ENCODE data around the gene ZBTB38. TPM values are rescaled to one million over a fixed set of nuclear protein-coding genes. Genes with fewer than 3 reads are reported as not detected.
A peak's percentile ranks its signal among the peaks of the same experiment; 100 is the strongest.

The ZBTB38 gene
- total RNA-seq, 1 donor from 2014 or later: 25.8 TPM

DNA sequence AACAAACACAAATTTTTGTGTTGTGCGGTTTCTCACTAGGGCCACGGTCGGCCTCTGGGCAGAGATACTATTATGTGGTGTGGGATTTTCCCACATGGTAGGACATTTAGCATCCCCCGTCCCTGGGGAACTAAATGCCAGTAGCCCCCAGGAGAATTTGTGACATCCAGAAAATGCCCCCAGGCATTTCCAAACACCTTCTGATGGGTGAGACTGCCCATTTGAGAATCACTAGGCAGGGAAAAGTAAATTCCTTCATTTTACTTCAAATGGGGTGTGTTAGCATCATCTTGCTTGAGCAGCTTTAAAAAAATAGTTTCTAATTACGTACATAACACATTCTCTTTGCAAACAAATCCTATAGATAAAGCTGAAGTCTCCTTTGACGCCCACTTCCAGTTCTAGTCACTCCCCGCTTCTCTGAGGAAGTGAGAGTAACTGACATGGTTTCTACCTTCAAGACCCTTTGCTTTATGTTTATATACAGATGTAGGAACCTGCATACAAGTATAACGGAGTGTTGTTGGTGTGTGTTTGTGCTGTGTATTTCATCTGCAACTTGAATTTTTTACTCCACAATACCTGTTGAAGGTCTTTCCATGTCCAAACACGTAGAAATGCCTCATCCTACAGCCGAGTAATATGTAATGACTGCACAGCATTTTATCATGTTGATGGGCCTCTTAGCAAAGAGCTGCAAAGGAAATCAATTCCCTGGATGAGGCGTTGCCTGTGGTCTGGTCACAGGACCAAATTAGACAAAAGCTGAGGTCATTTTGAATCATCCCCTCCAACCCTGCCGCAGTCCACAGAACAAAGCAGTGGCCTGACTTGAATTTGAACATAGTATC is 31.4 kb upstream of the ZBTB38 start:
- Mint-ChIP-seq H3K27me3 (peaks cover 9% of the 10 kb centered on the region), H3K36me3 (ENCODE audit: insufficient read depth) (peaks cover 2% of the 10 kb centered on the region), H3K4me3 (ENCODE audit: low read depth) (peak overlapping the region; percentile 31), H3K9me3 (ENCODE audit: low read depth) (peaks cover 22% of the 10 kb centered on the region), H3K27ac (peak overlapping the region; percentile 93), H3K4me1 (ENCODE audit: low read depth) (peaks cover 29% of the 10 kb centered on the region)
- DNase-seq (ENCODE audit: low spot score, unreplicated experiment): no peak
- TF ChIP-seq, protein P1, sequence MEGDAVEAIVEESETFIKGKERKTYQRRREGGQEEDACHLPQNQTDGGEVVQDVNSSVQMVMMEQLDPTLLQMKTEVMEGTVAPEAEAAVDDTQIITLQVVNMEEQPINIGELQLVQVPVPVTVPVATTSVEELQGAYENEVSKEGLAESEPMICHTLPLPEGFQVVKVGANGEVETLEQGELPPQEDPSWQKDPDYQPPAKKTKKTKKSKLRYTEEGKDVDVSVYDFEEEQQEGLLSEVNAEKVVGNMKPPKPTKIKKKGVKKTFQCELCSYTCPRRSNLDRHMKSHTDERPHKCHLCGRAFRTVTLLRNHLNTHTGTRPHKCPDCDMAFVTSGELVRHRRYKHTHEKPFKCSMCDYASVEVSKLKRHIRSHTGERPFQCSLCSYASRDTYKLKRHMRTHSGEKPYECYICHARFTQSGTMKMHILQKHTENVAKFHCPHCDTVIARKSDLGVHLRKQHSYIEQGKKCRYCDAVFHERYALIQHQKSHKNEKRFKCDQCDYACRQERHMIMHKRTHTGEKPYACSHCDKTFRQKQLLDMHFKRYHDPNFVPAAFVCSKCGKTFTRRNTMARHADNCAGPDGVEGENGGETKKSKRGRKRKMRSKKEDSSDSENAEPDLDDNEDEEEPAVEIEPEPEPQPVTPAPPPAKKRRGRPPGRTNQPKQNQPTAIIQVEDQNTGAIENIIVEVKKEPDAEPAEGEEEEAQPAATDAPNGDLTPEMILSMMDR (IDR thresholded peaks at IDR 0.05; ENCODE audit: unreplicated experiment): no peak

DNA sequence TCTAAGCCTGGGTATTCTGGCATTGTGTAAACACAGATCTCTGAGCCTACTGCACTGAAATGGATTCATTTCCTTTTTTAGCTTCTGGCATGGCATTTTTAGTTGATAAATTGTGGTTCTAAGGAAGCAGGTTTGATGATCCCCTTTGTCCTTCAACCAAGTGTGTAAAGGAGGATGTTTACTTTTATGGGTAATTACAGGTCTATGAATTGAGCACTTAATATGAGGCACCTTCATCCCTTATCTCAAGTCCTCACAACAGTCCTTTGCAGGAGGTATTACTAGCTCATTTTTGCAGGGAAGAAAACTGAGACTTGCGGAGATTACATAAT is 30.8 kb upstream of the ZBTB38 start:
- DNase-seq (ENCODE audit: low spot score, unreplicated experiment): no peak
- Mint-ChIP-seq H3K27me3 (peaks cover 9% of the 10 kb centered on the region), H3K9me3 (ENCODE audit: low read depth) (peaks cover 22% of the 10 kb centered on the region), H3K36me3 (ENCODE audit: insufficient read depth) (peaks cover 2% of the 10 kb centered on the region), H3K4me3 (ENCODE audit: low read depth) (peak overlapping the region; percentile 31), H3K27ac (peak overlapping the region; percentile 93), H3K4me1 (ENCODE audit: low read depth) (peaks cover 23% of the 10 kb centered on the region)
- TF ChIP-seq, protein P1 (IDR thresholded peaks at IDR 0.05; ENCODE audit: unreplicated experiment): no peak

DNA sequence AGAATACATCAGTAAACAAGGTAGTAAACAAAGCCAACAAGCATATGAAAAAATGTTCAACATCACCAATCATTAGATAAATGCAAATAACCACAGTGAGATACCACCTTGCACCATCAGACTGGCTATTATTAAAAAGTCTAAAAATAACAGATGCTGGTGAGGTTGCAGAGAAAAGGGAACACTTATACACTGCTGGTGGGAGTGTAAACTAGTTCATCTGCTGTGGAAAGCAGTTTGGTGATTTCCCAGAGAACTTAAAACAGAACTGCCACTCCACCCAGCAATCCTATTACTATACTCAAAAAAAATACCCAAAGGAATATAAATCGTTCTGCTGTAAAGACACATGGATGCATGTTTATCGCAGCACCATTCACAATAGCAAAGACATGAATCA is 30.3 kb upstream of the ZBTB38 start:
- Mint-ChIP-seq H3K9me3 (ENCODE audit: low read depth) (peaks cover 27% of the 10 kb centered on the region), H3K27ac (peak overlapping the region; percentile 26), H3K4me1 (ENCODE audit: low read depth) (peaks cover 22% of the 10 kb centered on the region), H3K36me3 (ENCODE audit: insufficient read depth) (peaks cover 6% of the 10 kb centered on the region), H3K4me3 (ENCODE audit: low read depth) (no peak overlapping the region), H3K27me3 (peaks cover 9% of the 10 kb centered on the region)
- no peak for DNase-seq (ENCODE audit: low spot score, unreplicated experiment)
- TF ChIP-seq, protein P1 (IDR thresholded peaks at IDR 0.05; ENCODE audit: unreplicated experiment): no peak

DNA sequence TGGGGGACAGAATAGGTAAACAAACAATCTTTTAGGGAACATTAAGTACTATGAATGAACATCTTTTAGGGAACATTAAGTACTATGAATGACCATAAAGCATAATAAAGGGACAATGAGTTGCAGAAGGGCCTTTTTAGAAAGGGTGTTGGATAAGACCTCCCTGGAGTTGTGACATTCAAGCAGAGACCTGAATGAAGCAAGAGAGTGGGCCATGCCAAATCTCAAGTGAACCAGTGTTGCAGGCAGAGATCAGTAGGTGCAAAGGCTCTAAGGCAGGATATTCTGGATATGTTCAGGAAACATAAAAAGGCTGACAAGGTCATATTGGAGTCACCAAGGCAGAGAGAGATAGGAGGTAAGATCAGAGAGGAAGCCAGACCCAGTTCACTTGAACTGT is 29.4 kb upstream of the ZBTB38 start:
- TF ChIP-seq, protein P1 (IDR thresholded peaks at IDR 0.05; ENCODE audit: unreplicated experiment): no peak
- Mint-ChIP-seq H3K9me3 (ENCODE audit: low read depth) (peaks cover 30% of the 10 kb centered on the region), H3K4me1 (ENCODE audit: low read depth) (peaks cover 22% of the 10 kb centered on the region), H3K27me3 (peaks cover 9% of the 10 kb centered on the region), H3K4me3 (ENCODE audit: low read depth) (no peak overlapping the region), H3K36me3 (ENCODE audit: insufficient read depth) (peaks cover 6% of the 10 kb centered on the region), H3K27ac (no peak overlapping the region)
- no peak for DNase-seq (ENCODE audit: low spot score, unreplicated experiment)

DNA sequence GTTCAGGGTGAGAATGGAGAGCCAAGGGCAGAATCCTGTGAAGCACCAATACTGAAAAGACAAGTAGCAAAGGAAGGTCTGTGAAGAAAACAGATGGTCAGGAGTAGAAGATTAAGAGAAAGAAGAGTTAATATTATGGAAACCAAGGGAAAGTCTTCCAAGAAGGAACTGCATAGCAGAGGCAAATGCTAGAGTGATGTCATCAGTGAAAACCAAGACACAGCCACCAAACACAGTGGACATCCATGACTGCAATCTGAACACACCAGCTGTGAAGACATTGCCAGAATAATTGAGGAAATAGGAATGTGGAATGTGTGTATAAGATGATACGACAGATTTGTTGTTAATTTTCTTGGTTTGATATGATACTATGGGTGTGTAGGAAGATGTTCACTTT is 26.8 kb upstream of the ZBTB38 start:
- Mint-ChIP-seq H3K27me3 (no peaks in the 10 kb centered on the region), H3K9me3 (ENCODE audit: low read depth) (peaks cover 30% of the 10 kb centered on the region), H3K27ac (no peak overlapping the region), H3K4me3 (ENCODE audit: low read depth) (no peak overlapping the region), H3K36me3 (ENCODE audit: insufficient read depth) (peaks cover 6% of the 10 kb centered on the region), H3K4me1 (ENCODE audit: low read depth) (peaks cover 14% of the 10 kb centered on the region)
- DNase-seq (ENCODE audit: low spot score, unreplicated experiment): no peak
- TF ChIP-seq, protein P1 (IDR thresholded peaks at IDR 0.05; ENCODE audit: unreplicated experiment): no peak

Measured in progenitor cell of endocrine pancreas (in vitro differentiated cells).